ENCODE measurements around the gene SASH3. TPM values are rescaled to one million over a fixed set of nuclear protein-coding genes. Genes with fewer than 3 reads are reported as not detected.

Gene SASH3
- total RNA-seq, 2 donors from 2014 or later, result not detected

DNA sequence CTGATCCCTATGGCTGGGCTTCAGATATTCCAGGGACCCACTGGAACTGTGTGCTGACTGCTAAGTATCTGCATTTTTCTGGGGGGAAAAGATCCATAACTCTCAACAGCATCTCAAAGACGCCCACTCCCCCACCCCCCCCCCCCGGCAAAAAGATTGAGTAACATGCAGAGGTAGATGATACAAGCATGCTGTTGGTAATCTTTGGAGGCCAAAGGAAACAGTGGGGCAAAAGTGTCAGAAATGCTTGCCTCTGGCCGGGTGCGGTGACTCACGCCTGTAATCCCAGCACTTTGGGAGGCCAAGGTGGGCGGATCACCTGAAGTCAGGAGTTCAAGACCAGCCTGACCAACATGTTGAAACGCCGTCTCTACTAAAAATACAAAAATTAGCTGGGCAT lies 28.8 kb upstream of the SASH3 start:
- Mint-ChIP-seq H3K9me3 (peaks cover 2% of the 10 kb centered on the region), H3K36me3 (ENCODE audit: low read depth) (no peaks in the 10 kb centered on the region), H3K4me1 (peaks cover 7% of the 10 kb centered on the region), H3K27ac (no peak overlapping the region), H3K4me3 (no peak overlapping the region), H3K27me3 (ENCODE audit: insufficient read depth) (peaks cover 2% of the 10 kb centered on the region)
- DNase-seq, result no peak
- Histone ChIP-seq H3K27ac (ENCODE audit: low read depth, low read length) (no peak overlapping the region), H3K9me3 (ENCODE audit: control insufficient read depth, low read length) (no peaks in the 10 kb centered on the region), H3K4me1 (ENCODE audit: control insufficient read depth, insufficient read depth, low read length) (no peaks in the 10 kb centered on the region), H3K9ac (ENCODE audit: extremely low read depth, low read length, poor library complexity, severe bottlenecking) (no peak overlapping the region), H3K4me3 (ENCODE audit: low read length) (no peak overlapping the region), H3K36me3 (ENCODE audit: control insufficient read depth, insufficient read depth, low read length) (no peaks in the 10 kb centered on the region), H3K27me3 (ENCODE audit: control insufficient read depth, insufficient read depth, low read length, poor library complexity, severe bottlenecking) (no peaks in the 10 kb centered on the region)
- 96% methylated on average over 7 of the region's 8 CpGs; no CpG with 5 or more reads in 1 of the 2 experiments for WGBS, 2 experiments (ENCODE audit: insufficient coverage in 1 of 2, insufficient read length in 1 of 2)
- TF ChIP-seq CTCF (conservative IDR thresholded peaks at IDR 0.05), result no peak

- H3K9me3 ChIP-seq (ENCODE audit: control insufficient read depth, low read length), result no peaks in the 10 kb centered on the region
- H3K9ac ChIP-seq (ENCODE audit: extremely low read depth, low read length, poor library complexity, severe bottlenecking), result no peak overlapping the region
- H3K27ac Mint-ChIP-seq, result no peak overlapping the region
- H3K4me1 Mint-ChIP-seq, result peaks cover 3% of the 10 kb centered on the region
- H3K4me3 Mint-ChIP-seq, result peak overlapping the region; percentile 17
- WGBS, 2 experiments (ENCODE audit: insufficient coverage in 1 of 2, insufficient read length in 1 of 2), result 68 to 83% methylated on average over 1 to 20 of the region's 22 CpGs
- H3K9me3 Mint-ChIP-seq, result peaks cover 2% of the 10 kb centered on the region
- no peaks in the 10 kb centered on the region for H3K36me3 ChIP-seq (ENCODE audit: control insufficient read depth, insufficient read depth, low read length)
- DNase-seq, result peak; percentile 86
- no peaks in the 10 kb centered on the region for H3K27me3 ChIP-seq (ENCODE audit: control insufficient read depth, insufficient read depth, low read length, poor library complexity, severe bottlenecking)
- H3K4me1 ChIP-seq (ENCODE audit: control insufficient read depth, insufficient read depth, low read length), result no peaks in the 10 kb centered on the region
- no peak overlapping the region for H3K27ac ChIP-seq (ENCODE audit: low read depth, low read length)
- TF ChIP-seq CTCF (conservative IDR thresholded peaks at IDR 0.05), result peak; percentile 85
- peaks cover 2% of the 10 kb centered on the region for H3K27me3 Mint-ChIP-seq (ENCODE audit: insufficient read depth)
- H3K36me3 Mint-ChIP-seq (ENCODE audit: low read depth), result no peaks in the 10 kb centered on the region
- H3K4me3 ChIP-seq (ENCODE audit: low read length), result no peak overlapping the region
Observed at GRCh38 chrX:129754056-129755024, 25.4 kb upstream of the SASH3 start.

GRCh38 chrX:129755779-129756650 lies 23.7 kb upstream of the SASH3 start:
- Histone ChIP-seq H3K4me1 (ENCODE audit: control insufficient read depth, insufficient read depth, low read length) (no peaks in the 10 kb centered on the region), H3K27me3 (ENCODE audit: control insufficient read depth, insufficient read depth, low read length, poor library complexity, severe bottlenecking) (no peaks in the 10 kb centered on the region), H3K9me3 (ENCODE audit: control insufficient read depth, low read length) (no peaks in the 10 kb centered on the region), H3K4me3 (ENCODE audit: low read length) (no peak overlapping the region), H3K36me3 (ENCODE audit: control insufficient read depth, insufficient read depth, low read length) (no peaks in the 10 kb centered on the region), H3K27ac (ENCODE audit: low read depth, low read length) (no peak overlapping the region), H3K9ac (ENCODE audit: extremely low read depth, low read length, poor library complexity, severe bottlenecking) (no peak overlapping the region)
- peaks cover 3% of the 10 kb centered on the region for H3K4me1 Mint-ChIP-seq
- TF ChIP-seq CTCF (conservative IDR thresholded peaks at IDR 0.05), result peak; percentile 53
- peak; percentile 76 for DNase-seq
- H3K36me3 Mint-ChIP-seq (ENCODE audit: low read depth), result no peaks in the 10 kb centered on the region
- WGBS, 2 experiments (ENCODE audit: insufficient coverage in 1 of 2, insufficient read length in 1 of 2), result 87 to 93% methylated on average over 3 to 18 of the region's 18 CpGs
- H3K27ac Mint-ChIP-seq, result no peak overlapping the region
- peaks cover 2% of the 10 kb centered on the region for H3K9me3 Mint-ChIP-seq
- H3K27me3 Mint-ChIP-seq (ENCODE audit: insufficient read depth), result peaks cover 2% of the 10 kb centered on the region
- H3K4me3 Mint-ChIP-seq, result no peak overlapping the region
